Measurements from ENCODE around the gene SIX1.

SIX1 gene

DNA sequence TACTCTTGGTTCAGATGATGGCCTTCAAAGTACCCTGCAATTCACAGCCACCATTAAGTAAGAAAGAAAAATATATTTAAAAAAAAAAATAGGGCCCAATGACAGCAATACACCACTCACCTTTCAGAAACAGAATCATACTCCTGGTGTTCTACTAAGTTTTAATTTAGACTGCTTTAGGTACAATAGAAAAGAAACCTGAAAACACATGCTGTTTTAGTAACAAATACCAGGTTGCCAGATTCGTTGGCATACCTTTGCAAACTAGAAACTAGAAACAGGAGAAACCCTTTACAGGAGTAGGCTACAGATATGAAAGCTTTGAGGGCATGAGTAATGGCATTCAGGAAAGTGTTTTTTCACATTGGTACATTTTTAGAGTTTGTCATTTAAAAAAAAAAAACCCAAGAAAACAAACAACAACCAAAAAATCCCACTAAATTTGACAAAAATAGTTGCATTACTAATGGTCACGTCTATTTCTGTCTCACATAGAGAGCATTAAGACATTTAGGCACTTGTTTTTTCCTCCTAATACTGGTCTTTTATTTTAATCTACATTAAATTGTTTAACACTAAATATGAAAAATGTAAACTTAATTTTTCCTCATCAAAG lies 4.0 kb downstream of the SIX1 start:
- DNase-seq: no peak
- in situ Hi-C loops (cut with HindIII; ENCODE audit: low pct_ligation_motif_present, low pct_unique_long_range_greater_than_20kb, low sequenced_read_pairs): no loop called here

DNA sequence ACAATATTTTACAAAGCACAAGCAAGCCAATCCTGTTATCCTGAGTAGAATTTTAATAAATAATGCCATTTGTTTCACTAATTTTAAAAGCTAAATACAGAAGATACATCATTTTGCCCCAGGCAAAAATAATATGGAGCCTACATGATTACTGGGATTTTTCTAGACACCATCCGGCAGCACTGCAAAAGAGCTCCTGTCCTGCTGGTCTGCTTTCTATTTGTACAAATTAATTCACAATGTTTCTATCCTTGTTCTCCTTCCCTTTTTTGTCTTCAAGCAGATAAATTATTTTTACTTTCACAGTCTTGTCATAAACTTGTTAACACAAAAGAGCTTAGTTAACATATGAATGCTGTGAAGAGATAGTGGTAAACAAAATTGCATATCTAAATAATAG lies 4.6 kb downstream of the SIX1 start:
- in situ Hi-C loops (cut with HindIII; ENCODE audit: low pct_ligation_motif_present, low pct_unique_long_range_greater_than_20kb, low sequenced_read_pairs): no loop called here
- no peak for DNase-seq

- in situ Hi-C loops (cut with HindIII; ENCODE audit: low pct_ligation_motif_present, low pct_unique_long_range_greater_than_20kb, low sequenced_read_pairs): no loop called here
- no peak for DNase-seq
Measured at GRCh38 chr14:60643463-60644314, 5.6 kb downstream of the SIX1 start.

DNA sequence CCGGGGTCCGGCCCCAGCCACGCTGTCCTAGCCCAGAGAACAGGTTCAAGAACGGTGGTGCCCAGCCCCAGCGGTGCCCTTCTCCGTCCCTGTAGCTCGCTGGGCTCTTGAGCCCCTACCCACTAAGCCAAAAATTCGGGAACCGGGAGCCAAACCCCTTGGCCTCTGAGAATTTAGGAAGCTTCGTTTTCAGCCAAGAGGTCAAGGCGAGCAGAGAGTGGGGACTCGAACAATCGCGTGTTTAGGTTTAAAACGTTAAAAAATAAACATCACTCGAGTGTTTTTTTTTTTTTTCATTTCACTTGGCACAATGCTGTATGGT lies 6.2 kb downstream of the SIX1 start:
- in situ Hi-C loops (cut with HindIII; ENCODE audit: low pct_ligation_motif_present, low pct_unique_long_range_greater_than_20kb, low sequenced_read_pairs): no loop called here
- DNase-seq: no peak

- in situ Hi-C loops (cut with HindIII; ENCODE audit: low pct_ligation_motif_present, low pct_unique_long_range_greater_than_20kb, low sequenced_read_pairs): no loop called here
Measured at GRCh38 chr14:60642270-60643140, 6.8 kb downstream of the SIX1 start.

DNA sequence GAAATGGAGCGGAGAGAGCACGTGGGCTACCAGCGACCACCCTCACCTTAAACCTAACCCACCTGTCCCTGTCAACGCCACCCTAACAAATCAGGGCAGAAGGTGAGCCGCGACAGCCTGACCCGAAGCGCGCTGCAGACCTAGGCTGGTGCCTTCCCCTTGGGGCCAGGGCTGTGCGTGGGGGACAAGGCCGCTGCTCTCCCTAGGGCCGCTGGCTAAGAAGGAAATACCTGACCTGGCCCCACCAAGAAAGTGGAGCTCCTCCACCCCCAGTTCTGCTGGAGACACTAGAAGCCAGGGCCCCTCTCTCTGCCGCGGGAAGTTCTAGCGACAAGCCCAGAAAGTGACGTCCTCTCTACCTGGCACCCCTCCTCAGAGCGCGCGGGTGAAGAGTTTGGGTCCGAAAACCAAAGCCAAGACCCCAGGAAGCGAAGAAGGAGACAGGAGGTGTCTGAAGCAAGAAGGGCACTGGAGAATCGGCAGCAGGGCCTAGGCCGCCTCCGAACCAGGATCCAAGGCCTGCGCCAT lies 7.5 kb downstream of the SIX1 start:
- in situ Hi-C loops (cut with HindIII; ENCODE audit: low pct_ligation_motif_present, low pct_unique_long_range_greater_than_20kb, low sequenced_read_pairs): no loop called here
- no peak for DNase-seq

More at GRCh38 chr14:60642270-60643140, 6.8 kb downstream of the SIX1 start:
- DNase-seq: no peak

GRCh38 chr14:60640859-60641741 lies 8.2 kb downstream of the SIX1 start:
- no peak for DNase-seq
- in situ Hi-C loops (cut with HindIII; ENCODE audit: low pct_ligation_motif_present, low pct_unique_long_range_greater_than_20kb, low sequenced_read_pairs): no loop called here

- in situ Hi-C loops (cut with HindIII; ENCODE audit: low pct_ligation_motif_present, low pct_unique_long_range_greater_than_20kb, low sequenced_read_pairs): no loop called here
- no peak for DNase-seq
Measured at GRCh38 chr14:60639674-60640073, 9.6 kb downstream of the SIX1 start.

DNA sequence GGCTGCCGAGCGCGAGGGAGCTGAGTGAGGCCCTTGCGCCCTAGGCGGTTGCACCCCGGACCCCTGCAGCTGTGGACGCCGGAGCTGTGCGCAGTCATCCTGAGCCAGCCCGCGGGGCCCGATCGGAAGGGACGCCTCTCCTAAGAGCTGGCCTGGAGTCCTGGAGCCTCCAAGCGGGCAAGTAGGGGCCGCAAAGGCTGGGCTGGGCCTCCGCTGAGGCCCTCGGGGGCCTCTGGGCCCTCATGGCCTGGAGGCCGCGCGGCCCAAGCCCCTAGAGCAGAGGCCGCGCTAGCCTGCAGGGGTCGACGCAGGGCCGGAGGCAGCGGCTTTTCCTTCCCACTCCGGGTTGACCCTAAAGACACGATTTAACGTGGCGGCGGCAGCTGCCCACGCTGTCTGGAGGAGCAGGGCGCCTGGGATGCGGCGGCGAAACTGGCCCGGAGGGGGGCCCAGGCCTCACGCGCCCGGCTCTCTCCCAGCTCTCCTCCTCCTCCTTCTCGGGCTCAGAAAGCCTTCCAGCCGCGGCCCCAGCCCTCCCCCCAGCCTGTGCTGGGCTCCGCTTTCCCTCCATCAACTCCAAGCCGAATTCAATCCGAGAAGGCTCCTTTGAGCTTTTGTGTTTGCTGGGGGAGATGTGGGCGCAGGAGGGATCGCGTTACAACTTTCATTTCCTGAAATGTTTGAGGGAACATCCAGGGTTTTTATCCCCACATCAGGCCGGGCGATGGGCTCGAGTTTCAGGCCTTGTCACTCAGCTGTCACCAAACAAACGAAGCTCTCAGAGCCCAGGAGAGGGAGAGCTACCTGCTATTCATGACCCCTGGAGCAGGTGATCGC lies 11.6 kb downstream of the SIX1 start:
- no peak for DNase-seq

DNA sequence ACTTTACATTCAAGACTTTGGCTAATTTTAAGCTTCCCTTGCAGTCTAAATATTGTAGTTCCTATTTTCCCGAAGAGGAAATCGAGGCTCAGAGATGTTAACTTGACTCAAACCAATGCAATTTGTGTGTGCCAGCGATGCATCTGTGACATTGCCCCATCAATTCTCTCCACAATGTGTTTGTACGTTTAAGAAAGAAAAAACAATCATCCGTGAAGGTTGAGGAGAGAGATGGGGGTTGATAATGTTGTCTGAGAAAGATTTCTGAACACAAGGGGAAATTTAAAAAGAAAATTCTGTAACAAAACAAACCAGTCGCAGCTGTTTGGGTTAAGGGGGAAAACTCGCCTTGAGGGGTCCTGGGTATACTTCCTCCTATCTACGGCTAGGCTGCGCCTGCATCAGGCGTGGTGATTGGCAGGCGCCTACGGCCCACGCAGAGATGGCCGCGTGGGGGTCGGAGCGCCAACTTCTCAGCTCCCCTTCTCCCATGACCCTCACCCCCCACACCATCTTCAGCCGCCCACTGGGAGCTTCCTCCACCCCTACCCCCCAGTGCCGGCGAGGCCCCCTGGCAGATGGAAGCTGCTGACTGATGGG lies 12.3 kb downstream of the SIX1 start:
- in situ Hi-C loops (cut with HindIII; ENCODE audit: low pct_ligation_motif_present, low pct_unique_long_range_greater_than_20kb, low sequenced_read_pairs): no loop called here
- DNase-seq: no peak

More for the DNA sequence above, 11.6 kb downstream of the SIX1 start:
- in situ Hi-C loops (cut with HindIII; ENCODE audit: low pct_ligation_motif_present, low pct_unique_long_range_greater_than_20kb, low sequenced_read_pairs): no loop called here

- DNase-seq: no peak
Measured at GRCh38 chr14:60634153-60634552, 15.1 kb downstream of the SIX1 start.

GRCh38 chr14:60632777-60633176 lies 16.5 kb downstream of the SIX1 start:
- DNase-seq: no peak
- in situ Hi-C loops (cut with HindIII; ENCODE audit: low pct_ligation_motif_present, low pct_unique_long_range_greater_than_20kb, low sequenced_read_pairs): no loop called here

More at GRCh38 chr14:60634153-60634552, 15.1 kb downstream of the SIX1 start:
- in situ Hi-C loops (cut with HindIII; ENCODE audit: low pct_ligation_motif_present, low pct_unique_long_range_greater_than_20kb, low sequenced_read_pairs): no loop called here

GRCh38 chr14:60632257-60632656 lies 17.0 kb downstream of the SIX1 start:
- in situ Hi-C loops (cut with HindIII; ENCODE audit: low pct_ligation_motif_present, low pct_unique_long_range_greater_than_20kb, low sequenced_read_pairs): no loop called here

DNA sequence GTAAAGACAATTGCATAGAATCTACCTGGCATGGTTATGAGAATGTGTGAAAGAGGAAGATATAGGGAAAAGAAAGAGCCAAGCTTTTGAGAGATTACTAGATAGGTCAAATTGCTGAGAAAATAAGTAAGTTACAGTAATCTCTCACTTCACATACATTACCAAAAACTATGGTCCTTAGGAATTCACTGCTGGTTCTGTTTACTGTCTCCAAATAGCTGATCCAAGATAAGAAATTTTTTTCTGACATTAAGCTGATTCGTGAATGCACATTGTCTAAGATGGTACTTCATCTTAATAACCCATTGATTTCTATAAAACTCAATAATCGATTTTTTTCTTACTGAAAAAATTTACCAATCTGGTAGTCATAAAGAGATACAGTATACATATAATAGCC lies 17.4 kb downstream of the SIX1 start:
- in situ Hi-C loops (cut with HindIII; ENCODE audit: low pct_ligation_motif_present, low pct_unique_long_range_greater_than_20kb, low sequenced_read_pairs): no loop called here
- DNase-seq: no peak

More at GRCh38 chr14:60632257-60632656, 17.0 kb downstream of the SIX1 start:
- no peak for DNase-seq

- in situ Hi-C loops (cut with HindIII; ENCODE audit: low pct_ligation_motif_present, low pct_unique_long_range_greater_than_20kb, low sequenced_read_pairs): no loop called here
- DNase-seq: no peak
Measured at GRCh38 chr14:60630129-60630528, 19.1 kb downstream of the SIX1 start.

DNA sequence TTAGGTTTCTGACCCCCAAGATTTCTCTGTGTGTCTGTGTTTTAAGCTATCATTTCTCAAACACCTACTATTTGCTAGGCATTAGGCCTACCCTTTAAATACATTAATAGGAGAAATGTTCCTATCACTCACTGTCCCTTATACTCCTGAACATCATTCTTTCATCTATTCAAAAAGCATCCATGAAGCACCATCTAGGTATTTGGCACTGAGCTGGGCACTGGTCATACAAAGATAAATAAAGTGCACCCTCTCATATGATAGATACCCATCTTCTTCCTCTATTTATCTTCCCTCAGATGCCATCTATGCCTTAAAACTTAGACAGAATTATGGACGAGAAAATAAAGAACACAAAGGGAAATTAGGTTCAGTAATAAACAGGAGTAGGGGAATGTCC lies 20.4 kb downstream of the SIX1 start:
- no peak for DNase-seq
- in situ Hi-C loops (cut with HindIII; ENCODE audit: low pct_ligation_motif_present, low pct_unique_long_range_greater_than_20kb, low sequenced_read_pairs): no loop called here

- in situ Hi-C loops (cut with HindIII; ENCODE audit: low pct_ligation_motif_present, low pct_unique_long_range_greater_than_20kb, low sequenced_read_pairs): no loop called here
- no peak for DNase-seq
Measured at GRCh38 chr14:60622917-60623257, 26.4 kb downstream of the SIX1 start.
